ENCODE measurements around the gene OR4C3.

Gene OR4C3

GRCh38 chr11:48366365-48366764, 41.6 kb downstream of the OR4C3 start, which contains the start of gene OR4C5:
OR4C5 (minus strand) TSS chr11:48366465; CDS start chr11:48366465, 0 bp downstream.
- TF ChIP-seq ZFX (IDR thresholded peaks at IDR 0.05; ENCODE audit: borderline replicate concordance) (no peak), CTCF (IDR thresholded peaks at IDR 0.05) (no peak)
- H3K27ac ChIP-seq: no peak within 1 kb of the TSS
